ENCODE results near the gene ZNF526. TPM values are rescaled to one million over a fixed set of nuclear protein-coding genes. Genes with fewer than 3 reads are reported as not detected.
"Not testable (repeated sequence)": the region's sequence is repeated elsewhere in the genome, so short reads cannot be mapped to it uniquely, and the experiment has no call there.

The ZNF526 gene
- total and polyA plus RNA-seq, 7 donors, result 2.2 to 6.8 (median 3.9) TPM

DNA sequence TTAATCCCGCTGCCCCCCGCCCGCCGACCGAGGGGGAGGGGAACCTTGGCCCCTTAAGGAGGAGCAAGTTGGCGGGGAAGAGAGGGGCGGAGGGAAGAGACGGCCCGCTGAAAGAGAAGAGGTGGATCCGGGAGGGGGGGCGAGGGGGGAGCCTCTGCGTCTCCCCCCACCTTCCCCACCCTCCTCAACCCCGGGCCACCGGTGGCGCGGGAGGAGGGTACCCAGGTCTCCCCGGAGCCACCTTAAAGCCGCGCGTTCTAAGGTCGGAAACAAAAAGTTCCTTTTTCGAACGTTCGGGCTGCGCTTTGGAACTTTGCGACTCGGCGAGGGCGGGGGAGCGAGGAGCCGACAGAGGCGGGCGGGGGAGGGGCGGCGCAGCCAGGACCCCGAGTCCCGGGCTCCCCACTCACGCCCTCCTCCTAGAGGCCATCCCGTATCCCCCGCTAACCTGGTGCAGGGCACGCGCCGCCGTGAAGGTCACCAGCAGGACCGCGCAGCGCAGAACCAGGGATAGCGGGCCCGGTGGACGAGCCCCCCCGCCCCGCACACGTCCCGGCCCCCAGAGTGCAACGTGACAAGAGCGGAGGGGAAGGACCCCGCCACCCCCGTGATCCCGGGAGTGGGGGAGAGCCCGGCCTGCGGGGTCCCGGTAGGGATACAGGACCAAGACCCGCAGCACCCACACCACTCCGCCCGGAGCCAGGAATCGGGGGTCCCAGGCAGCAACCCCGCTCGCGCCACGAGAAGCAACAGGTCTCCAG lies 34.2 kb downstream of the ZNF526 start:
- Histone ChIP-seq H3K9me3 (no peaks in the 10 kb centered on the region), H3K36me3 (peaks cover 3 to 9% (median 7%) of the 10 kb centered on the region in 4 donors), H3K27me3 (no peaks in the 10 kb centered on the region), H3K4me1 (peaks cover 0 to 58% (median 47%) of the 10 kb centered on the region in 4 donors), H3K4me3 (peak overlapping the region; percentile 84 to 100 (median 98)), H3K27ac (peak overlapping the region; percentile 99 to 100 (median 100))
- peak; percentile 91 for DNase-seq
- 0 to 1% methylated on average over 69 to 70 of the region's 70 CpGs for WGBS, 2 donors
- TF ChIP-seq POLR2AphosphoS5 (IDR thresholded peaks at IDR 0.05) (peak; percentile 45 to 76 (median 70)), POLR2A (IDR thresholded peaks at IDR 0.05) (peak in 1 of 2 donors; percentile 29)
- TF ChIP-seq, protein P1, sequence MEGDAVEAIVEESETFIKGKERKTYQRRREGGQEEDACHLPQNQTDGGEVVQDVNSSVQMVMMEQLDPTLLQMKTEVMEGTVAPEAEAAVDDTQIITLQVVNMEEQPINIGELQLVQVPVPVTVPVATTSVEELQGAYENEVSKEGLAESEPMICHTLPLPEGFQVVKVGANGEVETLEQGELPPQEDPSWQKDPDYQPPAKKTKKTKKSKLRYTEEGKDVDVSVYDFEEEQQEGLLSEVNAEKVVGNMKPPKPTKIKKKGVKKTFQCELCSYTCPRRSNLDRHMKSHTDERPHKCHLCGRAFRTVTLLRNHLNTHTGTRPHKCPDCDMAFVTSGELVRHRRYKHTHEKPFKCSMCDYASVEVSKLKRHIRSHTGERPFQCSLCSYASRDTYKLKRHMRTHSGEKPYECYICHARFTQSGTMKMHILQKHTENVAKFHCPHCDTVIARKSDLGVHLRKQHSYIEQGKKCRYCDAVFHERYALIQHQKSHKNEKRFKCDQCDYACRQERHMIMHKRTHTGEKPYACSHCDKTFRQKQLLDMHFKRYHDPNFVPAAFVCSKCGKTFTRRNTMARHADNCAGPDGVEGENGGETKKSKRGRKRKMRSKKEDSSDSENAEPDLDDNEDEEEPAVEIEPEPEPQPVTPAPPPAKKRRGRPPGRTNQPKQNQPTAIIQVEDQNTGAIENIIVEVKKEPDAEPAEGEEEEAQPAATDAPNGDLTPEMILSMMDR (IDR thresholded peaks at IDR 0.05), result no peak
- intact Hi-C loops (cut with DNase I), result loop anchor here (2.0 kb wide), 1 partner anchor 27 kb away; no protein-coding TSS in a partner anchor

DNA sequence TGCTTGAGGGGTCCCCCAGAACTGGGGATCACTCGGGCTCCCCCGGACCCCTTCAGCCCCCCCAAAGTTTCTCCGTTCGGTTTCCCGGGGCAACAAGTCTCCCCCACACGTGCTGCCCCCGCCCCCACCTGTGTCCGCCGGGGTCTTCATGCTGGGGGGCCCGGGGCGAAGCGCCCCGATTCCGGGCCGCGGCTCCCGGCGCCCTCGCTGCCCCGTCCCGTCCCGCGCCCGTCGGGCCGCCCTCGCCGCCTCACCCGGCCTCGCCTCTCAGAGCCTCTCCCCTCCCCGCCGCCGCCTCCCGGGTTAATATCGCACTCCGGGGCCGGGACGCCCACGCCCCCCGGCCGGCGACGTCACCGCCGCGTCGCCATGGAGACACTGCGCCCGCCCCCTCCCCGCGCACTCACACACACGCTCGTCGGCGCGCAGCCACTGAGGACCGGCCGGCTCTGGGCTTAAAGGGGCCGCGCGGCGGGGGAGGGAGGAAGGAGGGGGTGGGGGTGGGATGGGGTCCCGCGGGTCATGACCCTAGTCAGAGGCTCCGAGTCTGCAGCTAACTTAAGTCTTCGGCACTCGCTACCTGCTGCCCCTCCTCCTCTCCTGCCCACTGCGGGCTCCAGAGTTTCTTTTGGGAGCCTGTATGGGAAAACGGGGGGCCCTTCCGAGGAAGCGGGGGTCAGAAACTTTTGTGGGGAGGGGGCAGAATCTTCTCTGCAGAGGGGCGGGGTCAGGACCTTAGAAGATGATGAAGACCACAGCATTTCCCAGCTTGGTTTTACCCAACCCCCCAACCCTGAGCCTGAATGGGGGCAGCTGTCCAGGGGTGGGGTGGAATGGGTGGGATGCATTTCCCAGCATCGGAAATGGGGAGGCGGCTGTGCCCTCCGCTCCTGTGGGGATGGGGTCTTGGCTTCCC lies 35.0 kb downstream of the ZNF526 start, which contains the start of gene ERF:
Gene ERF (minus strand): TSS at position 279 of the 916 bp plus-strand sequence. CDS start 129 bp downstream, at position 150.
- Histone ChIP-seq H3K9me3 (no peaks in the 10 kb centered on the region), H3K36me3 (peaks cover 0 to under 1% (median under 1%) of the 10 kb centered on the region in 4 donors), H3K27me3 (no peaks in the 10 kb centered on the region), H3K4me3 (peak within 1 kb of the TSS; percentile 84 to 100 (median 98)), H3K4me1 (peaks cover 0 to 50% (median 39%) of the 10 kb centered on the region in 4 donors), H3K27ac (peak within 1 kb of the TSS; percentile 99 to 100 (median 100))
- 1% methylated on average over 75 of the region's 75 CpGs for WGBS, 2 donors
- intact Hi-C loops (cut with DNase I), result loop anchor here (1.0 to 2.0 kb wide), 2 partner anchors 13 to 26 kb away; no protein-coding TSS in a partner anchor
- DNase-seq, result peak; percentile 98
- peak; percentile 97 to 99 (median 98) for TF ChIP-seq POLR2AphosphoS5 (IDR thresholded peaks at IDR 0.05)
- peak; percentile 33 to 53 for TF ChIP-seq POLR2A (IDR thresholded peaks at IDR 0.05)
- TF ChIP-seq EP300 (IDR thresholded peaks at IDR 0.05), result peak in 1 of 4 donors; percentile 17
- TF ChIP-seq, protein P1 (IDR thresholded peaks at IDR 0.05), result no peak

DNA sequence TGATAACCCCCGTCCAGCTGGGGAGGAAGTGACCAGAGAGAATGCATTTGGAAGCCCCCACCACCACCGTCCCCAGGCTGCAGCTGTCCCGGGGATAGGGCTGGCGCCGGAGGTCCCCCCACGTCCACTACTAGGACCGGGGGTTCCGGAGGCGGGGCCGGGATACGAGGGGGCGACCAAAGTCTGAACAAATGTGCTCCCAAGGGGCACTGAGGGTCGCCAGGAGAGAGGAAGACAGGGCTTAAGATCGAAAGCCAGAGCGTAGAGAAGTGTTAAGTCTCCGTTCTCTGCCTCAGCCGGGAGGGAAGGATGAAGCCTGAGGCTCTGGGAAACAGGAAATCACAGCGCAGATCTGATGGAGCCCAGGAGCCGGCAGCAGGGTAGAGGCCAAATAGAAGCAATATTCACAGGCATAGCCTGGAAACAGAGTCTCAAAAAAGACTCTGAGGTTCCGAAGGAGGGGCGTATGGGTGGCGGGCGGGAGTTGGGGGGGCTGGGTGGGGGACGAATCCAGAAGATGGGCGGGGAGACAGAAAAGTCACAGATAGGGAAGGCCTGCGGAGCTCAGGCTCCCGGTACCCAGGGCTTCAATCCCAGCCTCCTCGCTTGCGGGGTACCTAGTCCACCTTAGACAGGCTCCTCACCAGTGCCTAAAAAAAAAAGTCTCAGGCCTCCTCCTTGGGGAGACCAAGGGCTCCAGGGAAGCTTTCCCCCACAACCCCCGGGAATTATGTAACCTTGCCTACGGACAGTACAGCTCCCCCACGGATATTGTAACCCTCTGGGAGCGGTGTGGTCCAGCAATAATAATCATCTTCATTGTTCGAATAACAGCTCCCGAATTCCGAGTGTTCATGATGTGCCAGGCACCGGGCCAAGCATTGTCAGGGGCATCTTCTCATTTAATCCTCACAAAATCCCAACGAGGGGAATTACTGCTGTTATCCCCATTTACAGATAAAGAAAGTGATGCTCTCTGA lies 35.9 kb downstream of the ZNF526 start:
- peak; percentile 84 for DNase-seq
- Histone ChIP-seq H3K27me3 (no peaks in the 10 kb centered on the region), H3K4me1 (peaks cover 0 to 40% (median 29%) of the 10 kb centered on the region in 4 donors), H3K27ac (peak overlapping the region; percentile 99 to 100 (median 100)), H3K36me3 (no peaks in the 10 kb centered on the region), H3K4me3 (peak overlapping the region; percentile 84 to 100 (median 98)), H3K9me3 (no peaks in the 10 kb centered on the region)
- WGBS, 2 donors, result 4 to 11% methylated on average over 38 of the region's 38 CpGs
- intact Hi-C loops (cut with DNase I), result loop anchor here (1.0 to 2.0 kb wide), 2 partner anchors 12 to 25 kb away; no protein-coding TSS in a partner anchor
- no peak for TF ChIP-seq EP300 (IDR thresholded peaks at IDR 0.05)
- peak; percentile 25 to 71 (median 58) for TF ChIP-seq POLR2AphosphoS5 (IDR thresholded peaks at IDR 0.05)

DNA sequence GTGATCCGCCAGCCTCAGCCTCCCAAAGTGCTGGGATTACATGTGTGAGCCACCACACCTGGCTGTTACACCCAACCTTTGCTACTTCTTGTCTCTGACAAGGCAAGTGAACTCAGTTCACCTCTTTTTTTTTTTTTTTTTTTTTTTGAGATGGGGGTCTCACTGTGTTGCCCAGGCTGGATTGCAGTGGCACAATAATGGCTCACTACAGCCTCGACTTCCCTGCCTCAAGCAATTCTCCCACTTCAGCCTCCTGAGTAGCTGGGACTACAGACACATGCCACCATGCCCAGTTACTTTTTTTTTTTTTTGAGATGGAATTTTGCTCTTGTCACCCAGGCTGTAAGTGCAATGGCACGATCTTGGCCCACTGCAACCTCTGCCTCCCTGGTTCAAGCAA lies 37.7 kb downstream of the ZNF526 start:
- H3K36me3 ChIP-seq; DNase-seq; H3K4me3 ChIP-seq; intact Hi-C loops (cut with DNase I); H3K27ac ChIP-seq; H3K27me3 ChIP-seq; H3K9me3 ChIP-seq: not testable (repeated sequence)
- peaks cover 0 to 22% (median 11%) of the 10 kb centered on the region in 4 donors for H3K4me1 ChIP-seq
- WGBS, 2 donors, result 57 to 89% methylated on average over 3 of the region's 3 CpGs

DNA sequence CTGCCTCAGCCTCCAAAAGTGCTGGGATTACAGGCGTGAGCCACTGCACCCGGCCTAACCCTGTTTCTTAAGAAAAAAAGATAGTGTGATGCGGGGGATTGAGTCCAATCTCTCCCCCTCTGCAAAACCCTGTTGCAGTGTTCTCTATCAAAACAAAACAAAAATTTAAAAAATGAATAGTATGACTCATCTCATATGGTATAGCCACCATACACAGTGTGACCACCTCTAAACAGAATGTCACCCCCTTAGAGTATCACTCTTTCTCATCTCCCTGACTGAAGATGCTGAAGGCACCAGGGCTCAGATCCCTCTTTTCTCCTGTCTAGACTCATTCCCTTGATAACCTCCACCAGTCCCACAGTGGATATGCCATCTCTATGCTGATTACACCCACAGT lies 41.7 kb downstream of the ZNF526 start:
- Histone ChIP-seq H3K4me1 (peaks cover 0 to 5% (median 2%) of the 10 kb centered on the region in 4 donors), H3K27ac (no peak overlapping the region), H3K27me3 (no peaks in the 10 kb centered on the region), H3K9me3 (no peaks in the 10 kb centered on the region), H3K4me3 (no peak overlapping the region), H3K36me3 (no peaks in the 10 kb centered on the region)
- WGBS, 2 donors, result 93 to 94% methylated on average over 3 of the region's 3 CpGs
- TF ChIP-seq POLR2AphosphoS5 (IDR thresholded peaks at IDR 0.05), result no peak
- TF ChIP-seq, protein P1 (IDR thresholded peaks at IDR 0.05), result no peak
- no peak for TF ChIP-seq EP300 (IDR thresholded peaks at IDR 0.05)
- TF ChIP-seq POLR2A (IDR thresholded peaks at IDR 0.05), result no peak
- DNase-seq, result no peak
- intact Hi-C loops (cut with DNase I), result no loop called here

DNA sequence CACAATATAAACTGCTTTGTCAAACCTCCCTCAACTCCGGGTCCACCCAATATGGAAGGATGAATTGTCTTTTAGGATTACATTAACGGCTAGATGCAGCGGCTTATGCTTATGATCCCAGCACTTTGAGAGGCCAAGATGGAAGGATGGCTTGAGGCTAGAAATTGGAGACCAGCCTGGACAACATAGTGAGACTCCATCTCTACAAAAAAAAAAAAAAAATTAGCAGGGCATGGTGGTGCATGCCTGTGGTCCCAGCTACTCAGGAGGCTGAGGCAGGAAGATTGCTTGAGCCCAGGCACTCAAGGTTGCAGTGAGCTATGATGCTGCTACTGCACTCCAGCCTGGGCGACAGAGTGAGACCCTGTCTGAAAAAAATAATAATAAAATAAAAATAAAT lies 46.0 kb downstream of the ZNF526 start:
- intact Hi-C loops (cut with DNase I); H3K27me3 ChIP-seq: not testable (repeated sequence)
- WGBS, 2 donors, result 94 to 96% methylated on average over 4 of the region's 4 CpGs

DNA sequence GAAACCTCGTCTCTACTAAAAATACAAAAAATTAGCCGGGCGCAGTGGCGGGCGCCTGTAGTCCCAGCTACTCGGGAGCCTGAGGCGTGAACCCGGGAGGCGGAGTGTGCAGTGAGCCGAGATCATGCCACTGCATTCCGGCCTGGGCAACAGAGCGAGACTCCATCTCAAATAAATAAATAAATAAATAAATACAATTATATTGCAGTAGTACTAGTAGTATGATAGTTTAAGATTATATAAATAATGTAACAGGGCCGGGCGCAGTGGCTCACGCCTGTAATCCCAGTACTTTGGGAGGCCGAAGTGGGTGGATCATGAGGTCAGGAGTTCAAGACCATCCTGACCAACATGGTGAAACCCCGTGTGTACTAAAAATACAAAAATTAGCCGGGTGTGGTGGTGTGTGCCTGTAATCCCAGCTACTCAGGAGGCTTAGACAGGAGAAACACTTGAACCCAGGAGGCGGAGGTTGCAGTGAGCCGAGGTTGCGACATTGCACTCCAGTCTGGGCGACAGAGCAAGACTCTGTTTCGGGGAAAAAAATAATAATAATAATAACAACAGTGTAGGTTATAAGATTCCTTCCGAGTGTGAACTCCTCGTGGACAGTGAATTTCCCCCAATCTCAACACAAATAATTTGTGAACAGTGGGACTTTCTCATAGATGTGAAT lies 47.0 kb downstream of the ZNF526 start:
- intact Hi-C loops (cut with DNase I); H3K9me3 ChIP-seq; H3K4me3 ChIP-seq; H3K27me3 ChIP-seq; H3K36me3 ChIP-seq: not testable (repeated sequence)
- peak; percentile 64 for DNase-seq
- Histone ChIP-seq H3K4me1 (peaks cover 0 to 32% (median 29%) of the 10 kb centered on the region in 4 donors), H3K27ac (peak overlapping the region in 3 of 4 donors; percentile 94 to 99 (median 97))
- 89 to 94% methylated on average over 24 to 25 of the region's 25 CpGs for WGBS, 2 donors

More for the DNA sequence above, 46.0 kb downstream of the ZNF526 start:
- not testable (repeated sequence) for H3K9me3 ChIP-seq, H3K4me3 ChIP-seq, DNase-seq, H3K36me3 ChIP-seq, H3K27ac ChIP-seq
- peaks cover 0 to 25% (median 22%) of the 10 kb centered on the region in 4 donors for H3K4me1 ChIP-seq
